Endothelial cell of umbilical vein (primary cell): ENCODE data around the gene CPOX. TPM values are rescaled to one million over a fixed set of nuclear protein-coding genes. Genes with fewer than 3 reads are reported as not detected.

Source experiments
- BruUV-seq: library from RNA; stranded (reverse); fragments of 400-500 nt; replicated peaks from 2 replicates; lab custom pipeline; 2021; lab: Mats Ljungman, UMichigan
- CTCF ChIA-PET: fragments of 300-600, 350-600 bp; sonication (Branson Sonifier 250); formaldehyde crosslinking; loops from one replicate; lab custom pipeline; 2021; ENCODE audit warnings: antibody characterized with exemption, inconsistent platforms; lab: Charles Lee
- POLR2A ChIA-PET: fragments of 300-600, 350-600 bp; sonication (Branson Sonifier 250); formaldehyde crosslinking; loops from one replicate; lab custom pipeline; 2021; ENCODE audit warnings: antibody characterized with exemption, inconsistent platforms; lab: Charles Lee
- DNase-seq: peaks from one replicate; pipeline ENCODE4 v3.0.0-alpha.2; 2011; ENCODE audit warnings: low read depth, low spot score
- FAIRE-seq: peaks from 2 replicates; lab custom pipeline; 2011; peaks lifted over from hg19 to GRCh38; lab: Jason Lieb, UNC
- H2AFZ ChIP-seq: 2 replicates; pipeline ENCODE4 v1.6.0; 2012; ENCODE audit warnings: low read depth, low read length, control low read depth, inconsistent platforms
- H3K27ac ChIP-seq: 2 replicates; pipeline ENCODE4 v1.5.1; 2011; ENCODE audit warnings: low read depth, mild to moderate bottlenecking, control low read depth, low read length, moderate library complexity; ENCODE audit not compliant: insufficient read depth
- H3K27me3 ChIP-seq, 2 experiments: 2 replicates each; pipeline versions ENCODE4 v1.6.0 to v1.6.1; 2011; ENCODE audit warnings: low read length in 2 of 2, mixed read lengths in 1 of 2; ENCODE audit not compliant: control insufficient read depth in 2 of 2, insufficient read depth in 2 of 2
- H3K36me3 ChIP-seq, 2 experiments: 2 replicates in 1 of 2; 3 replicates in 1 of 2; pipeline ENCODE4 v1.5.1; 2011; ENCODE audit warnings: low read length in 2 of 2, mild to moderate bottlenecking in 1 of 2, moderate library complexity in 1 of 2; ENCODE audit not compliant: control insufficient read depth in 2 of 2, insufficient read depth in 2 of 2; ENCODE audit errors: extremely low read depth in 1 of 2
- H3K4me1 ChIP-seq: 3 replicates; pipeline ENCODE4 v1.5.1; 2011; ENCODE audit warnings: mild to moderate bottlenecking, low read length; ENCODE audit not compliant: control insufficient read depth, insufficient read depth; ENCODE audit errors: extremely low read depth
- H3K4me2 ChIP-seq: 2 replicates; pipeline ENCODE4 v1.6.1; 2011; ENCODE audit warnings: low read length, control low read depth, mixed read lengths; ENCODE audit not compliant: insufficient read depth
- H3K4me3 ChIP-seq, 3 experiments: fragments of 200-600 bp in 1 of 3; sonication (generic), shearing (Covaris generic) in 1 of 3; replicated peaks in 1 of 3; 2 replicates each; pipeline ENCODE4 v1.5.1; 2011 to 2016; ENCODE audit warnings: control low read depth in 3 of 3, low read length in 3 of 3, mild to moderate bottlenecking in 2 of 3, inconsistent platforms in 1 of 3, low read depth in 1 of 3, moderate library complexity in 1 of 3; ENCODE audit not compliant: insufficient read depth in 1 of 3
- H3K79me2 ChIP-seq: 2 replicates; pipeline ENCODE4 v1.6.0; 2012; ENCODE audit warnings: low read length, inconsistent platforms; ENCODE audit not compliant: control insufficient read depth, insufficient read depth
- H3K9ac ChIP-seq: replicated peaks from 2 replicates; pipeline ENCODE3; 2011; ENCODE audit warnings: low read length, control low read depth; ENCODE audit not compliant: insufficient read depth; ENCODE audit errors: extremely low read depth
- H3K9me1 ChIP-seq: replicated peaks from 3 replicates; pipeline ENCODE4 v1.6.0; 2011; ENCODE audit warnings: mild to moderate bottlenecking, low read length; ENCODE audit not compliant: control insufficient read depth, insufficient read depth; ENCODE audit errors: extremely low read depth
- H3K9me3 ChIP-seq: replicated peaks from 2 replicates; pipeline ENCODE4 v1.5.1; 2012; ENCODE audit warnings: low read length, inconsistent platforms; ENCODE audit not compliant: control insufficient read depth, insufficient read depth
- H4K20me1 ChIP-seq: replicated peaks from 2 replicates; pipeline ENCODE3; 2011; ENCODE audit warnings: mild to moderate bottlenecking, low read length; ENCODE audit not compliant: control insufficient read depth, insufficient read depth; ENCODE audit errors: extremely low read depth
- CTCF ChIP-seq, 2 donors: IDR thresholded peaks; 1 replicate in 1 of 2; 2 replicates in 1 of 2; pipeline ENCODE4 v1.5.1; 2011; ENCODE audit warnings: low read length in 2 of 2, mild to moderate bottlenecking in 2 of 2, moderate library complexity in 2 of 2, control low read depth in 1 of 2, inconsistent platforms in 1 of 2, low read depth in 1 of 2; ENCODE audit not compliant: insufficient read depth in 1 of 2; ENCODE audit errors: extremely low read depth in 1 of 2
- EZH2 ChIP-seq: IDR thresholded peaks from 2 replicates; pipeline ENCODE4 v1.6.1; 2012; ENCODE audit warnings: borderline replicate concordance, low read depth, mild to moderate bottlenecking, moderate library complexity, low read length, inconsistent platforms; ENCODE audit not compliant: severe bottlenecking
- FOS ChIP-seq: IDR thresholded peaks from 2 replicates; pipeline ENCODE4 v1.6.1; 2011; ENCODE audit warnings: mild to moderate bottlenecking, low read length, moderate library complexity, borderline replicate concordance; ENCODE audit not compliant: insufficient read depth
- GATA2 ChIP-seq: IDR thresholded peaks from 2 replicates; pipeline ENCODE4 v1.7.0; 2011; ENCODE audit warnings: low read depth, mild to moderate bottlenecking, moderate library complexity, mixed read lengths, low read length; ENCODE audit not compliant: insufficient read length, insufficient read depth
- JUN ChIP-seq: IDR thresholded peaks from 2 replicates; pipeline ENCODE4 v1.6.1; 2011; ENCODE audit warnings: borderline replicate concordance, low read depth; ENCODE audit not compliant: insufficient read length, insufficient read depth
- MYC ChIP-seq: IDR thresholded peaks from one replicate; pipeline ENCODE4 v1.6.1; 2011; ENCODE audit warnings: mild to moderate bottlenecking, low read depth, low read length
- POLR2A ChIP-seq: IDR thresholded peaks from 2 replicates; pipeline ENCODE4 v1.6.1; 2012; ENCODE audit warnings: low read depth, mild to moderate bottlenecking, control low read depth, low read length
- POLR2AphosphoS5 ChIP-seq: IDR thresholded peaks from 2 replicates; pipeline ENCODE4 v1.6.1; 2012; ENCODE audit warnings: low read depth, mild to moderate bottlenecking, control low read depth, low read length, moderate library complexity; ENCODE audit not compliant: insufficient read depth
- dilution Hi-C: fragments of 300-500 bp; cut with MboI; formaldehyde crosslinking; loops from one replicate; pipeline ENCODE4 v1.15.0; 2019; ENCODE audit warnings: low sequenced_read_pairs; ENCODE audit not compliant: extremely low pct_ligation_motif_present
- intact Hi-C: fragments of 100-400 bp; cut with micrococcal nuclease; formaldehyde crosslinking; loops from one replicate; pipeline ENCODE4 v1.10.0; 2022
- polyA plus RNA-seq, 4 experiments: library from polyadenylated mRNA; depleted of rRNA in 3 of 4; stranded (reverse) in 3 of 4; unstranded in 1 of 4; fragments of >200 nt; gene quantifications; 2 replicates each; pipeline versions ENCODE4 v1.2.1 to v1.2.3, GENCODE V29; 2011 to 2012; ENCODE audit warnings: missing spikeins in 1 of 4
- total RNA-seq: library from RNA; stranded (reverse); gene quantifications from 2 replicates; pipeline ENCODE4 v1.2.3, GENCODE V29; 2021
- TF ChIP-seq, protein P1 (sequence below): IDR thresholded peaks from 2 replicates; pipeline ENCODE4 v1.6.1; 2011; ENCODE audit not compliant: insufficient read depth, insufficient read length

The CPOX gene
- total and polyA plus RNA-seq, 2 donors (not counting 3 experiments of a cell fraction or from before 2014, with no cell fraction given) = 12.3 to 24.5 TPM

DNA sequence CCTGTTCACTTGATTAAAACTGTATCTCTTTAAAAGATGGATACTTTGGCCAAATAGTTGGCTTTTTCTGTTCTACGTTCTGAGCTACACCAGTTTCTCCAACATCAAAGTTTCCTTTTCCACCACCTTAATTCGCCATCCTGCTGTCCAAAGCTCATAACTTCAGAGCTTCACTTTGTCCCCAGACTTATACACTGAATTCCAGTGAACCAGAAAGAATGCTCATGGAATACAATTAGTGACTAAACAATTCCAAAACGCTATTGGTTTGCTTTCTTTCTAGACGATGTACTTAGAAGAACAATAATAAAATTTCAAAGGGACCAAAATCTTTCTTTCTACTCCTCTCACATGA lies 38.4 kb downstream of the CPOX start:
- ChIA-PET CTCF (no interaction called here), POLR2A (no interaction called here)
- Histone ChIP-seq H3K27ac (no peak overlapping the region), H3K9ac (no peak overlapping the region), H3K79me2 (no peaks in the 10 kb centered on the region), H3K36me3 (no peaks in the 10 kb centered on the region), H3K4me2 (no peak overlapping the region), H3K4me3 (no peak overlapping the region), H3K9me3 (no peaks in the 10 kb centered on the region), H3K4me1 (no peaks in the 10 kb centered on the region), H4K20me1 (no peaks in the 10 kb centered on the region), H3K9me1 (no peaks in the 10 kb centered on the region), H2AFZ (no peak overlapping the region), H3K27me3 (peaks cover 22 to 50% of the 10 kb centered on the region in 2 experiments)
- TF ChIP-seq JUN (no peak), MYC (no peak), EZH2 (no peak), POLR2AphosphoS5 (no peak), GATA2 (no peak), CTCF (IDR thresholded peaks at IDR 0.05; ENCODE audit: extremely low read depth in 1 of 2, insufficient read depth in 1 of 2, low read depth in 1 of 2, low read length in 2 of 2) (no peak), FOS (no peak), POLR2A (no peak)
- TF ChIP-seq, protein P1, sequence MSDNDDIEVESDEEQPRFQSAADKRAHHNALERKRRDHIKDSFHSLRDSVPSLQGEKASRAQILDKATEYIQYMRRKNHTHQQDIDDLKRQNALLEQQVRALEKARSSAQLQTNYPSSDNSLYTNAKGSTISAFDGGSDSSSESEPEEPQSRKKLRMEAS = no peak
- DNase-seq (no peak), FAIRE-seq (no peak)
- intact Hi-C loops (no loop called here), dilution Hi-C loops (no loop called here)
- no TSS peak for BruUV-seq
